ENCODE measurements around the gene SNAP91. TPM values are rescaled to one million over a fixed set of nuclear protein-coding genes. Genes with fewer than 3 reads are reported as not detected.

SNAP91 gene
- total and polyA plus RNA-seq, 2 of the 8 experiments (the other 6 are each of a cell fraction or from before 2014, with no cell fraction given), result 1.3 to 1.5 TPM

DNA sequence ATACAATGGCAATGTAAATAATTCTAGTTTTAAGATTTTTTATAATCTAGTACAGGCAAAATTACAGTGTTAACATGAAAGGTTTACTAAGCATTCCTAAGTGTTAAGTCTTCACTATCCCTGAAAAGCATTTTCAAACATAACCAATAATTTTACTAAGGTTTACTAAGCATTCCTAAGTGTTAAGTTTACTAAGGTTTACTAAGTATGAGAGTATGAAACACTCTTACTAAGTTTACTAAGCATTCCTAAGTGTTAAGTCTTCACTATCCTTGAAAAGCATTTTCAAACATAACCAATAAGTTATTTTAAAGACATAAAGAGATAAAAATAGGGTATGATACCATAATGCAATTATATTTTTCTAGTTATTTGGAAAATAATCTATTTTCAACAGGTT, 114.0 kb downstream of the SNAP91 start (continued):
- TF ChIP-seq, protein P1, sequence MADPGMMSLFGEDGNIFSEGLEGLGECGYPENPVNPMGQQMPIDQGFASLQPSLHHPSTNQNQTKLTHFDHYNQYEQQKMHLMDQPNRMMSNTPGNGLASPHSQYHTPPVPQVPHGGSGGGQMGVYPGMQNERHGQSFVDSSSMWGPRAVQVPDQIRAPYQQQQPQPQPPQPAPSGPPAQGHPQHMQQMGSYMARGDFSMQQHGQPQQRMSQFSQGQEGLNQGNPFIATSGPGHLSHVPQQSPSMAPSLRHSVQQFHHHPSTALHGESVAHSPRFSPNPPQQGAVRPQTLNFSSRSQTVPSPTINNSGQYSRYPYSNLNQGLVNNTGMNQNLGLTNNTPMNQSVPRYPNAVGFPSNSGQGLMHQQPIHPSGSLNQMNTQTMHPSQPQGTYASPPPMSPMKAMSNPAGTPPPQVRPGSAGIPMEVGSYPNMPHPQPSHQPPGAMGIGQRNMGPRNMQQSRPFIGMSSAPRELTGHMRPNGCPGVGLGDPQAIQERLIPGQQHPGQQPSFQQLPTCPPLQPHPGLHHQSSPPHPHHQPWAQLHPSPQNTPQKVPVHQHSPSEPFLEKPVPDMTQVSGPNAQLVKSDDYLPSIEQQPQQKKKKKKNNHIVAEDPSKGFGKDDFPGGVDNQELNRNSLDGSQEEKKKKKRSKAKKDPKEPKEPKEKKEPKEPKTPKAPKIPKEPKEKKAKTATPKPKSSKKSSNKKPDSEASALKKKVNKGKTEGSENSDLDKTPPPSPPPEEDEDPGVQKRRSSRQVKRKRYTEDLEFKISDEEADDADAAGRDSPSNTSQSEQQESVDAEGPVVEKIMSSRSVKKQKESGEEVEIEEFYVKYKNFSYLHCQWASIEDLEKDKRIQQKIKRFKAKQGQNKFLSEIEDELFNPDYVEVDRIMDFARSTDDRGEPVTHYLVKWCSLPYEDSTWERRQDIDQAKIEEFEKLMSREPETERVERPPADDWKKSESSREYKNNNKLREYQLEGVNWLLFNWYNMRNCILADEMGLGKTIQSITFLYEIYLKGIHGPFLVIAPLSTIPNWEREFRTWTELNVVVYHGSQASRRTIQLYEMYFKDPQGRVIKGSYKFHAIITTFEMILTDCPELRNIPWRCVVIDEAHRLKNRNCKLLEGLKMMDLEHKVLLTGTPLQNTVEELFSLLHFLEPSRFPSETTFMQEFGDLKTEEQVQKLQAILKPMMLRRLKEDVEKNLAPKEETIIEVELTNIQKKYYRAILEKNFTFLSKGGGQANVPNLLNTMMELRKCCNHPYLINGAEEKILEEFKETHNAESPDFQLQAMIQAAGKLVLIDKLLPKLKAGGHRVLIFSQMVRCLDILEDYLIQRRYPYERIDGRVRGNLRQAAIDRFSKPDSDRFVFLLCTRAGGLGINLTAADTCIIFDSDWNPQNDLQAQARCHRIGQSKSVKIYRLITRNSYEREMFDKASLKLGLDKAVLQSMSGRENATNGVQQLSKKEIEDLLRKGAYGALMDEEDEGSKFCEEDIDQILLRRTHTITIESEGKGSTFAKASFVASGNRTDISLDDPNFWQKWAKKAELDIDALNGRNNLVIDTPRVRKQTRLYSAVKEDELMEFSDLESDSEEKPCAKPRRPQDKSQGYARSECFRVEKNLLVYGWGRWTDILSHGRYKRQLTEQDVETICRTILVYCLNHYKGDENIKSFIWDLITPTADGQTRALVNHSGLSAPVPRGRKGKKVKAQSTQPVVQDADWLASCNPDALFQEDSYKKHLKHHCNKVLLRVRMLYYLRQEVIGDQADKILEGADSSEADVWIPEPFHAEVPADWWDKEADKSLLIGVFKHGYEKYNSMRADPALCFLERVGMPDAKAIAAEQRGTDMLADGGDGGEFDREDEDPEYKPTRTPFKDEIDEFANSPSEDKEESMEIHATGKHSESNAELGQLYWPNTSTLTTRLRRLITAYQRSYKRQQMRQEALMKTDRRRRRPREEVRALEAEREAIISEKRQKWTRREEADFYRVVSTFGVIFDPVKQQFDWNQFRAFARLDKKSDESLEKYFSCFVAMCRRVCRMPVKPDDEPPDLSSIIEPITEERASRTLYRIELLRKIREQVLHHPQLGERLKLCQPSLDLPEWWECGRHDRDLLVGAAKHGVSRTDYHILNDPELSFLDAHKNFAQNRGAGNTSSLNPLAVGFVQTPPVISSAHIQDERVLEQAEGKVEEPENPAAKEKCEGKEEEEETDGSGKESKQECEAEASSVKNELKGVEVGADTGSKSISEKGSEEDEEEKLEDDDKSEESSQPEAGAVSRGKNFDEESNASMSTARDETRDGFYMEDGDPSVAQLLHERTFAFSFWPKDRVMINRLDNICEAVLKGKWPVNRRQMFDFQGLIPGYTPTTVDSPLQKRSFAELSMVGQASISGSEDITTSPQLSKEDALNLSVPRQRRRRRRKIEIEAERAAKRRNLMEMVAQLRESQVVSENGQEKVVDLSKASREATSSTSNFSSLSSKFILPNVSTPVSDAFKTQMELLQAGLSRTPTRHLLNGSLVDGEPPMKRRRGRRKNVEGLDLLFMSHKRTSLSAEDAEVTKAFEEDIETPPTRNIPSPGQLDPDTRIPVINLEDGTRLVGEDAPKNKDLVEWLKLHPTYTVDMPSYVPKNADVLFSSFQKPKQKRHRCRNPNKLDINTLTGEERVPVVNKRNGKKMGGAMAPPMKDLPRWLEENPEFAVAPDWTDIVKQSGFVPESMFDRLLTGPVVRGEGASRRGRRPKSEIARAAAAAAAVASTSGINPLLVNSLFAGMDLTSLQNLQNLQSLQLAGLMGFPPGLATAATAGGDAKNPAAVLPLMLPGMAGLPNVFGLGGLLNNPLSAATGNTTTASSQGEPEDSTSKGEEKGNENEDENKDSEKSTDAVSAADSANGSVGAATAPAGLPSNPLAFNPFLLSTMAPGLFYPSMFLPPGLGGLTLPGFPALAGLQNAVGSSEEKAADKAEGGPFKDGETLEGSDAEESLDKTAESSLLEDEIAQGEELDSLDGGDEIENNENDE (IDR thresholded peaks at IDR 0.05; ENCODE audit: insufficient replicate concordance, low read length), result no peak
- no peak for TF ChIP-seq NRF1 (IDR thresholded peaks at IDR 0.05; ENCODE audit: low read depth, low read length)
- no peak for TF ChIP-seq EGR1 (IDR thresholded peaks at IDR 0.05; ENCODE audit: borderline replicate concordance, low read depth, low read length)
- TF ChIP-seq, protein P2, sequence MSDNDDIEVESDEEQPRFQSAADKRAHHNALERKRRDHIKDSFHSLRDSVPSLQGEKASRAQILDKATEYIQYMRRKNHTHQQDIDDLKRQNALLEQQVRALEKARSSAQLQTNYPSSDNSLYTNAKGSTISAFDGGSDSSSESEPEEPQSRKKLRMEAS (IDR thresholded peaks at IDR 0.05), result no peak
- no peak for TF ChIP-seq KDM4A (IDR thresholded peaks at IDR 0.05; ENCODE audit: low read depth, low read length, severe bottlenecking)
